ENCODE data around the gene MROH7. TPM values are rescaled to one million over a fixed set of nuclear protein-coding genes. Genes with fewer than 3 reads are reported as not detected.

The MROH7 gene
- total RNA-seq, 4 donors from 2014 or later, result 0.13 to 4.4 (median 0.60) TPM

GRCh38 chr1:54664364-54664763, 22.8 kb downstream of the MROH7 start:
- intact Hi-C loops (cut with DNase I), result no loop called here
- no peaks in the 10 kb centered on the region for H3K4me1 ChIP-seq
- H3K36me3 ChIP-seq, result no peaks in the 10 kb centered on the region
- H3K4me3 ChIP-seq, result no peak overlapping the region
- TF ChIP-seq CTCF (IDR thresholded peaks at IDR 0.05) (no peak), POLR2A (IDR thresholded peaks at IDR 0.05) (no peak)
- H3K27me3 ChIP-seq, result no peaks in the 10 kb centered on the region
- H3K27ac ChIP-seq, result no peak overlapping the region
- 89 to 93% methylated on average over 4 of the region's 4 CpGs for WGBS, 2 donors
- peaks cover 0 to 4% (median 0%) of the 10 kb centered on the region in 3 donors for H3K9me3 ChIP-seq
- no peak for DNase-seq

GRCh38 chr1:54665852-54666251, 24.3 kb downstream of the MROH7 start:
- WGBS, 2 donors, result 86 to 94% methylated on average over 5 of the region's 5 CpGs
- intact Hi-C loops (cut with DNase I), result no loop called here
- Histone ChIP-seq H3K36me3 (no peaks in the 10 kb centered on the region), H3K27me3 (no peaks in the 10 kb centered on the region), H3K9me3 (no peaks in the 10 kb centered on the region), H3K4me3 (no peak overlapping the region), H3K4me1 (no peaks in the 10 kb centered on the region), H3K27ac (no peak overlapping the region)
- TF ChIP-seq POLR2A (IDR thresholded peaks at IDR 0.05) (no peak), CTCF (IDR thresholded peaks at IDR 0.05) (no peak)
- DNase-seq, result no peak

- Histone ChIP-seq H3K27me3 (no peaks in the 10 kb centered on the region), H3K4me1 (no peaks in the 10 kb centered on the region), H3K4me3 (no peak overlapping the region), H3K36me3 (no peaks in the 10 kb centered on the region), H3K27ac (no peak overlapping the region), H3K9me3 (no peaks in the 10 kb centered on the region)
- WGBS, 2 donors, result 77 to 81% methylated on average over 6 of the region's 6 CpGs
- intact Hi-C loops (cut with DNase I), result no loop called here
- DNase-seq, result no peak
- TF ChIP-seq CTCF (IDR thresholded peaks at IDR 0.05) (no peak), POLR2A (IDR thresholded peaks at IDR 0.05) (no peak)
These were observed 24.7 kb downstream of the MROH7 start for GRCh38 chr1:54666333-54666732.

- Histone ChIP-seq H3K27ac (no peak overlapping the region), H3K4me3 (no peak overlapping the region), H3K9me3 (no peaks in the 10 kb centered on the region), H3K4me1 (no peaks in the 10 kb centered on the region), H3K36me3 (no peaks in the 10 kb centered on the region), H3K27me3 (no peaks in the 10 kb centered on the region)
- intact Hi-C loops (cut with DNase I), result no loop called here
- TF ChIP-seq CTCF (IDR thresholded peaks at IDR 0.05), result no peak
- no peak for TF ChIP-seq POLR2A (IDR thresholded peaks at IDR 0.05)
- 71 to 72% methylated on average over 2 of the region's 2 CpGs for WGBS, 2 donors
- DNase-seq, result no peak
These were observed 26.2 kb downstream of the MROH7 start for GRCh38 chr1:54667797-54668196.

- Histone ChIP-seq H3K27me3 (no peaks in the 10 kb centered on the region), H3K4me3 (no peak overlapping the region), H3K27ac (no peak overlapping the region), H3K36me3 (peaks cover 0 to 2% (median 0%) of the 10 kb centered on the region in 3 donors), H3K9me3 (no peaks in the 10 kb centered on the region), H3K4me1 (no peaks in the 10 kb centered on the region)
- DNase-seq, result no peak
- 80 to 82% methylated on average over 1 of the region's 2 CpGs for WGBS, 2 donors
- intact Hi-C loops (cut with DNase I), result no loop called here
- no peak for TF ChIP-seq POLR2A (IDR thresholded peaks at IDR 0.05)
- TF ChIP-seq CTCF (IDR thresholded peaks at IDR 0.05), result no peak
These were observed 27.0 kb downstream of the MROH7 start for GRCh38 chr1:54668567-54668966.
